ENCODE measurements around the gene BRD9. TPM values are rescaled to one million over a fixed set of nuclear protein-coding genes. Genes with fewer than 3 reads are reported as not detected.
"Not testable (repeated sequence)": the region's sequence is repeated elsewhere in the genome, so short reads cannot be mapped to it uniquely, and the experiment has no call there.

BRD9 gene
- total RNA-seq, 6 experiments from 2014 or later, result 10.7 to 16.7 (median 13.8) TPM

DNA sequence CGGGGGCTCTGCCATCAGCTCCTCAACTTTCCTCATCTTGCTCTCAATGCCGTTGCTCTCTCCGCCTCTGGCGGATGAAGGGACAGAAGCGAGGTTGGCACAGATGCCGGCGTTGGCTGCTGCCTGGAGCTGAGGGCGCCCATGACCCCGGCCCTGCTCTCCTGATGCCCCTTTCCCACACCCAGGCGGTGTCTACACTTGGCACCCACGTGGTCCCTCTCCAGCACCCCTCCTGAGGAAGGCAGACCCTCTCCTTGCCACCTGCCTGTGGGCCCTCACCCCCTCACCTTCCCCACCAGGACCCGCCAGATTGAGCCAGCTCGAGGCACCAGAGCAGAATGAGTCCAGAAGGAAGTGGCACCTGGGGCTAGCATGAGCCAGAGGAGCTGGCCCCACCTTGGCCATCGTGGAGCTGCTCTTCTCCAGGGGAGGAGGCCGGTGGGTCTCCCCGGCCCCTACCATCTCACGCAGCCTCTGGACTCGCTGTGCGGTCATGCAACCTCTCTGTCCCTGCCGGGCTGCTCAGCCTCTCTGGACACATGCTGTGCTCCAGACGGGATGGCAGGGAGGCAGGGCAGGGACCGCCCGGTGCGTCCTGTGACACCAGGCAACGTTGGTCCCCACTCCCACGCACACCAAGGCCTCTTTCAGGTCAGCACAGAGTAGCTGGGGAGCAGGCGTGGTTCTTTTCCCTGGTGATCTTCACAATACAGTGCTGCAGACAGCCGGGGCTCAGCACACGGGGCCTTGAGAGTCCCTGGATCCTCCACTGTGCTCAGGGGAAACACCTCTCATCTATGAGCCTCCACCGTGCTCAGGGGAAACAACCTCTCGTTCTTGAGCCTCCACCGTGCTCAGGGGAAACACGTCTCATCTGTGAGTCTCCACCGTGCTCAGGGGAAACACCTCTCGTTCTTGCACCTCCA, 46.7 kb downstream of the BRD9 start:
- H3K9me3 ChIP-seq, ATAC-seq, H3K4me3 ChIP-seq, H3K36me3 ChIP-seq, H3K27me3 ChIP-seq, H3K4me1 ChIP-seq, H3K27ac ChIP-seq: not testable (repeated sequence)
- peak in 1 of 3 donors; percentile 37 for DNase-seq
- intact Hi-C loops (cut with DNase I), result loop anchor here in 1 of 2 donors (5.0 kb wide), 1 partner anchor 89 kb away; no protein-coding TSS in a partner anchor
- 88% methylated on average over 20 of the region's 35 CpGs for WGBS (ENCODE audit: insufficient coverage, low coverage, low lambda C conversion rate, missing lambda C conversion rate)

DNA sequence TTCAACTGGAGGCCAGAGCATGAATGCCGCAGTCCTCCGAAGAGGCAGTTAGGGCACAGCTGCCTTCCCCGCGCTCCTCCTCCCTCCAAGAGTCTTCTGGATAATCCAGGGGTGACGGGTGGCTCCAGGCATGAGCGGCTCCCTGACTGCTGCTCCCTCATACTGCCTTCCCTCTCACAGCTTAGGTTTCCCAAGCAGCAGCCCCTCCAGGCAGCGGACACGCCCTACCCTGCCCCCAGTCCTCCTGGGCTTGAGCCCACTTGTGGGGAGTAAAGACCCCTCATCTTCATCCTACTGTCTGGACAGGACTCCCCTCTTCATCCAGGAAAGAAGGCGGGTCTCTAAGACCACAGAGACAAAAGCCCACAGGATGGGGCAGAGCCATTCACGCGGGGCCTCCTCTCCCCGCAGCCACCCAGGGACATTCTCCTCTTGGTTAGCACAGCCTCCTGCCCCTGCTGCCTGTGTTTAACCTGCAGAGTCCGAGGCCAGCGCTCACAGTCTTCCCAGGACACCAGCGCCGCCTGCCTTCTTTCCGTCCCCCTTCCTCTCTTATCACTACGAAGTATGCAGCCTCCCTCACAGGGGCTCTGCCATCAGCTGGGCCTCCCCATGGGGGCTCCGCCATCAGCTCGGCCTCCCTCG, 47.4 kb downstream of the BRD9 start:
- intact Hi-C loops (cut with DNase I), result loop anchor here in 1 of 2 donors (5.0 kb wide), 1 partner anchor 88 kb away; no protein-coding TSS in a partner anchor
- H3K27me3 ChIP-seq, ATAC-seq, H3K36me3 ChIP-seq, H3K27ac ChIP-seq, H3K9me3 ChIP-seq, H3K4me3 ChIP-seq, H3K4me1 ChIP-seq: not testable (repeated sequence)
- WGBS (ENCODE audit: insufficient coverage, low coverage, low lambda C conversion rate, missing lambda C conversion rate), result 87% methylated on average over 10 of the region's 21 CpGs
- DNase-seq, result peak; percentile 18 to 49 (median 43)

DNA sequence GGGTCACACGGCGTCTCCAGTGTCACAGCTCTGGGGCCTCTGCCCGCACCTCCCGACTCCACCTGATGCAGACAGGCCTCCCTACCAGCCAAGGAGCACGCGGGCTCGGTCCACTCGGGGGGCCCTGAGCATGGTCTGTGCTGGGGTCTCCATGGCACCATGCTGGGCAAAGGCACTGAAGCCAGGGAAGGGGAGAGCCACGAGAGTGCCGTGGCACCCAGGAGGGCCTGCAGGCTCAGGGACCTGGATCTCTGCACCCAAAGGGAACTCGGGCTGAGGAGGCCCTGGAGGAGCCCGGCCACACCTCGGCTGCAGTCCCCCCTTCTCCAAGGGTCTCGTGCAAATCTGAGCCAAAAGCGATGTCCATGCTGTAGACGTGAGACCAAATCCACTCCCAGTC, 48.2 kb downstream of the BRD9 start:
- H3K4me1 ChIP-seq, ATAC-seq, H3K9me3 ChIP-seq, H3K27ac ChIP-seq, H3K4me3 ChIP-seq, H3K36me3 ChIP-seq, H3K27me3 ChIP-seq: not testable (repeated sequence)
- DNase-seq, result peak; percentile 20 to 52 (median 41)
- 71% methylated on average over 7 of the region's 16 CpGs for WGBS (ENCODE audit: insufficient coverage, low coverage, low lambda C conversion rate, missing lambda C conversion rate)
- intact Hi-C loops (cut with DNase I), result loop anchor here in 1 of 2 donors (5.0 kb wide), 1 partner anchor 97 kb away; no protein-coding TSS in a partner anchor

DNA sequence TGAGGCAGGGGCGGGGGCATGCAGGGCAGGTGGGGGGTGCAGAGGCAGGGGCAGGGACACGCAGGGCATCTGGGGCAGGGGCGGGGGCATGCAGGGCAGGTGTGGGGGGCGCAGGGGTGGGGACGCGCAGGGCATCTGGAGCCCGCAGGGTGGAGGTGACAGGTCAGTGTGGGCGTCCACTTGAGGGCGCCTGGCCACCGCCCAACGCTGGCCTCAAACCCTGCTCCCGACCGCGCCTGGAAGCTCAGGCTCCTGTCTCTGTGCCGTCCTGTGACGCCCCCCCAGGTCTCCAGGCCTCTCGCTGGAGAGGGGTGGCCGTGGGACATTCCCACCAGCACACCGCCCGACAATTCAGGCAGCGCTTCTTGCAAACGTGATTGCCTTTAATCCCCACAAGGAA, 48.7 kb downstream of the BRD9 start:
- intact Hi-C loops (cut with DNase I), result loop anchor here in 1 of 2 donors (5.0 kb wide), 1 partner anchor 97 kb away; no protein-coding TSS in a partner anchor
- H3K36me3 ChIP-seq, H3K9me3 ChIP-seq, H3K4me1 ChIP-seq, H3K27ac ChIP-seq, H3K4me3 ChIP-seq, H3K27me3 ChIP-seq: not testable (repeated sequence)
- ATAC-seq (peak in 2 of 4 donors; percentile 16 to 20), DNase-seq (peak; percentile 22 to 51 (median 48))
- WGBS (ENCODE audit: insufficient coverage, low coverage, low lambda C conversion rate, missing lambda C conversion rate), result 61% methylated on average over 5 of the region's 22 CpGs

DNA sequence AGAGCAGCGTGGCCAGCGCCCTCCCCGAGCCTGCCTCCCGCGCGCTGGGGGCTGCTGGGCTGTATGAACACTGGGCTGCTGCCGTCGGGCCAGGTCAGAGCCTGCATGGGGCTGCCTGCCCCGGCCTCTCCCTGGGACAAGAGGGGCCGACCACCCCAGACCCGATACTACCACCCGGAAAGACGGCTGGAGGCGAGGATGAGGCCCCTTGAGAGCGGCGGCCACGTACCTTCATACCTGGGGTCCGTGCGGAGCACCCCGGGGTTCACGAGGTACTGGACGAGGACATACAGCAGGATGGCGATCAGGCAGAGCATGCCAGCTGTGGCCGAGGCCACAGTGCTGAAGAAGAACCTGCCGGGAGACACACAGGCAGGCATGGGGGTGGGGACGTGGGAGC, 49.2 kb downstream of the BRD9 start:
- H3K36me3 ChIP-seq, H3K4me3 ChIP-seq, H3K27ac ChIP-seq, H3K9me3 ChIP-seq, H3K4me1 ChIP-seq, ATAC-seq, H3K27me3 ChIP-seq: not testable (repeated sequence)
- peak in 2 of 3 donors; percentile 8 to 43 for DNase-seq
- intact Hi-C loops (cut with DNase I), result loop anchor here in 1 of 2 donors (5.0 kb wide), 1 partner anchor 96 kb away; no protein-coding TSS in a partner anchor
- 87% methylated on average over 4 of the region's 26 CpGs for WGBS (ENCODE audit: insufficient coverage, low coverage, low lambda C conversion rate, missing lambda C conversion rate)

DNA sequence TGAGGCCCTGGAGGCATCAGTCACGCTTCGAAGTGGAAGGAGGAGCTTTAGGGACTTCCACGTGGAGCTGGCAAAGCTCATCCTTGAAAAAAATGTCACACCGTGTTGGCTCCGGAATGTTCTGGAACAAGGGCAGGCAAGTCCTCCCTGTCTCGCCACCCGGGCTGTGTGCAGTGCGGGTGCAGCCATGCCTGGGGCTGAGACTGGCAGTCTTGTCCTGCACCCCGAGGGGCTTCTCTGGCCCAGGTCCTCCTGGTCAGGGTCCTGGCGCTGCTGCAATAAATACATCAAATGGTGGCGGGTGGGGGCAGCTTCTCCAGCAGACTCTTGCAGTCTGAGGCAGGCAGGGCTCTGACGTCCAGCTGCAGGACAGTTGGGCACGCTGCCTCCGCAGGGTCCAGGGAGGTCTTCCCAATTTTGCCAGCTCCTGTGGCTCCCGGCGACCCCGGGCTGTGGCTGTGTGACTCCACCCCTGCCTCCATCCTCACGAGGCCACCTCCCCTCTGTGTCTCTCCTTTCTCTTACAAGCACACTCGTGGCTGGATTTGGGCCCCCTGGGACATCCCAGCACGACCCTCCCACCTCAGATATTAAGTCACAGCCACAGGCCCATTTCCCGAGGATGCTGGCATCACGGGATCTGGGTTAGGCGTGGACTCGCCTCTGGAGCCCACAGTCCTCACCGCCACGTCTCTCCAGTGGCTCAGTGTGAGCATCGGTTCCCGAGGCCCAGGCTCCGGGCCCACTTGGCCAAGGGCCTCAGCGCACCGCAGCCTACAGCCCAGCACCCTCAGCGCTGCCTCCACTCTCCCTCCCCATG, 50.0 kb downstream of the BRD9 start:
- not testable (repeated sequence) for H3K36me3 ChIP-seq, H3K9me3 ChIP-seq, H3K27ac ChIP-seq, H3K4me3 ChIP-seq, H3K4me1 ChIP-seq, H3K27me3 ChIP-seq
- ATAC-seq (peak in 1 of 4 donors; percentile 3), DNase-seq (peak; percentile 17 to 53 (median 45))
- intact Hi-C loops (cut with DNase I), result loop anchor here in 1 of 2 donors (5.0 kb wide), 1 partner anchor 95 kb away; no protein-coding TSS in a partner anchor
- WGBS (ENCODE audit: insufficient coverage, low coverage, low lambda C conversion rate, missing lambda C conversion rate), result 89% methylated on average over 13 of the region's 32 CpGs

DNA sequence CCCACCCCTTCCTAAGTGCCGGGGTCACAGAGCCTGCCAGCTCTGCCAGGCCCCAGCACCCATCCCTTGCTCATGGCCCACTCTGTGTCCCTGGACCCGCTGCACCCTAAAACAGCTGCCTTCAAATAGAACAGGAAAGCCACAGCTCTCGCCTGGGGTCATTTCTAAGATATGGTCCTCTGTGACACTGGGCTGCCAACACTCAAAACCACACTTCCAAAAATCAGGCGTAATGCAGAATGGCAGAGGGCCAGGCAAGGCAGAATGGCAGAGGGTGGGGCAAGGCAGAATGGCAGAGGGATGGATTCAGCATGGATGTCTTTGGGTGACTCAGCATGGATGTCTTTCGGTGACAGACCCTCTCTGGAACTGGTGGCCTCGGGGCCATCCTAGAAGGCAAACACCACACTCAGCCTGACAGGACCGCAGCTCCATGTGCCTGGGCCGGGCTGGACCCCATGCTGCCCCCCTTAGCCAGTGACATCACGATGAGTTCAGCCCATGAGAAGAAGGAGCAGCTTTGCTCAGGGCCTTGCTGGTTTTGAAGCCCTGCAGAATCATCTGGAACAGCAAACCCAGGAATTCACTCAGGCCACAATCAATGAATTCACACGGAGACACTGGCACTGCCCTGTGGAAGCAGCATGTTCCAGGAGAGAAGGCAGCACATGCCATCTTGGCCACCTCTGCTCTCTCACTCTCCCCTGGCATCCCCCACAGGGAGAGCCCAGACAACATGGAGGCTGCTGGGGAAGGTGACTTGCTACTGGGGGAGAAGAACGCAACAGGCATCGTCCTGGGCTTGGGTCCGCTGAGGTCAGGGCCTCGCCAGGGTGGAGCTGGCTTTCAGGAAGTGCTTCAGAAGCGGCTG, 50.8 kb downstream of the BRD9 start:
- intact Hi-C loops (cut with DNase I), result loop anchor here in 1 of 2 donors (5.0 kb wide), 1 partner anchor 94 kb away; no protein-coding TSS in a partner anchor
- H3K27ac ChIP-seq, H3K4me3 ChIP-seq, H3K4me1 ChIP-seq, ATAC-seq, H3K27me3 ChIP-seq, H3K9me3 ChIP-seq, H3K36me3 ChIP-seq: not testable (repeated sequence)
- peak; percentile 2 to 49 (median 46) for DNase-seq
- 80% methylated on average over 6 of the region's 15 CpGs for WGBS (ENCODE audit: insufficient coverage, low coverage, low lambda C conversion rate, missing lambda C conversion rate)

DNA sequence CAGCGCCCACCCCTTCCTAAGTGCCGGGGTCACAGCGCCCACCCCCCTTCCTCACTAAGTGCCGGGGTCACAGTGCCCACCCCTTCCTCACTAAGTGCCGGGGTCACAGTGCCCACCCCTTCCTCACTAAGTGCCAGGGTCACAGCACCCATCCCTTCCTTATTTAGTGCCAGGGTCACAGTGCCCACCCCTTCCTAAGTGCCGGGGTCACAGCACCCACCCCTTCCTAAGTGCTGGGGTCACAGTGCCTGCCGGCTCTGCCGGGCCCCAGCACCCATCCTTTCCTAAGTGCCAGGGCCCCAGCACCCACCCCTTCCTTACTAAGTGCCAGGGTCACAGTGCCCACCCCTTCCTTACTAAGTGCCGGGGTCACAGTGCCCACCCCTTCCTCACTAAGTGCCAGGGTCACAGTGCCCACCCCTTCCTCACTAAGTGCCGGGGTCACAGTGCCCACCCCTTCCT, 51.6 kb downstream of the BRD9 start:
- not testable (repeated sequence) for H3K36me3 ChIP-seq, H3K4me3 ChIP-seq, ATAC-seq, H3K27me3 ChIP-seq, H3K9me3 ChIP-seq, H3K4me1 ChIP-seq, H3K27ac ChIP-seq
- intact Hi-C loops (cut with DNase I), result loop anchor here in 1 of 2 donors (5.0 kb wide), 1 partner anchor 94 kb away; no protein-coding TSS in a partner anchor
- DNase-seq, result peak in 2 of 3 donors; percentile 7 to 40
- WGBS (ENCODE audit: insufficient coverage, low coverage, low lambda C conversion rate, missing lambda C conversion rate), result 91% methylated on average over 9 of the region's 10 CpGs

DNA sequence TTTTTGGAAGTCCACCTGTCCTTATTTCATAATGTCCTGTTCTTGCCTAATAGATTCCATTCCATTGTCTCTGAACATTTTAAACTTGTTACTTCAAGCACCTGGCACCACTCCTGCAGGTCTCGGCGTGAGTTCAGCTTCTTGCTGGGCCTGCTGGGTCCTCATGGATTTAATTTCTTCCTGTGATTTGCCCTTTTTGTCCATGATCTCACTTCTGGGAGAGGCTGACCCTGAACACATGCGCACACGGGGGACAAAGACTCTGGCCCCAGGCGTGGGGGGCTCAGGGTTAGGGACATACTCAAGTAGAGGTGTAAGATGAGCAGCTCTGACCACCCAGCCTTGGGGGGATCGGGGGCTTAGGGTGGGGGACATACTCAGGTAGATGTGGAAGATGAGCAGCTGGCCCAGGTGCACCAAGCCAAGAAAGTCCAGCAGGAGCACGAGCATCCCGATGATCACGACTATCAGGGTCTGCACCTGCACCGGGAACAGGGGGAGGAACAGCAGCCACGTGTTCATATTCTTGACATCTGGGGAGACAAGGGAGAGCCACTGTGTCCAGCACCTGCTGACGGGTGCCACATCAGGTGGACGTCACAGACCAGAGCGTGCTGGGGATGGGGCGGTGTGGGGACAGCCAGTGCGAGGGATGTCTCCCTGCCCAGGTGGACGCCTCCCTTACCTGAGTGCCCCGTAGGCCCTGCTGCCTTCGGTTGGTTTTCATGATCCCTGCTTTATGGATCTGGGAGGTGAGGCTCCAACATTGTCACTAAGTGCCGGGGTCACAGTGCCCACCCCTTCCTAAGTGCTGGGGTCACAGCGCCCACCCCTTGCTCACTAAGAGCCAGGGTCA, 52.3 kb downstream of the BRD9 start:
- not testable (repeated sequence) for H3K4me3 ChIP-seq, ATAC-seq, H3K36me3 ChIP-seq, H3K9me3 ChIP-seq, H3K27ac ChIP-seq, H3K27me3 ChIP-seq, H3K4me1 ChIP-seq
- WGBS (ENCODE audit: insufficient coverage, low coverage, low lambda C conversion rate, missing lambda C conversion rate), result 89% methylated on average over 17 of the region's 21 CpGs
- intact Hi-C loops (cut with DNase I), result loop anchor here in 1 of 2 donors (5.0 kb wide), 1 partner anchor 93 kb away; no protein-coding TSS in a partner anchor
- peak in 2 of 3 donors; percentile 25 to 51 for DNase-seq

Measured in right lobe of liver (tissue), 6 donors.